IPS-15b (cell line): ENCODE data around the gene ATAT1.

Experiments used
- H3K27me3 ChIP-seq: one replicate; pipeline ENCODE4 v1.6.1; 2013; ENCODE audit warnings: low read length; ENCODE audit not compliant: control insufficient read depth, insufficient read depth
- H3K36me3 ChIP-seq: one replicate; pipeline ENCODE4 v1.6.1; 2013; ENCODE audit warnings: low read length; ENCODE audit not compliant: control insufficient read depth, insufficient read depth
- H3K4me1 ChIP-seq: one replicate; pipeline ENCODE4 v1.6.1; 2013; ENCODE audit warnings: mild to moderate bottlenecking, low read length; ENCODE audit not compliant: control insufficient read depth, insufficient read depth
- H3K4me3 ChIP-seq: one replicate; pipeline ENCODE4 v1.5.1; 2013; ENCODE audit warnings: low read depth, low read length
- H3K9ac ChIP-seq: one replicate; pipeline ENCODE4 v1.6.1; 2013; ENCODE audit warnings: low read depth, mild to moderate bottlenecking, low read length
- H3K9me3 ChIP-seq: one replicate; pipeline ENCODE4 v1.6.1; 2013; ENCODE audit warnings: mild to moderate bottlenecking, low read length; ENCODE audit not compliant: control insufficient read depth, insufficient read depth

ATAT1 gene

GRCh38 chr6:30600451-30600961 is 26.2 kb upstream of the ATAT1 start:
- H3K4me1 ChIP-seq, result no peaks in the 10 kb centered on the region
- peaks cover 49% of the 10 kb centered on the region for H3K36me3 ChIP-seq
- no peak overlapping the region for H3K4me3 ChIP-seq

DNA sequence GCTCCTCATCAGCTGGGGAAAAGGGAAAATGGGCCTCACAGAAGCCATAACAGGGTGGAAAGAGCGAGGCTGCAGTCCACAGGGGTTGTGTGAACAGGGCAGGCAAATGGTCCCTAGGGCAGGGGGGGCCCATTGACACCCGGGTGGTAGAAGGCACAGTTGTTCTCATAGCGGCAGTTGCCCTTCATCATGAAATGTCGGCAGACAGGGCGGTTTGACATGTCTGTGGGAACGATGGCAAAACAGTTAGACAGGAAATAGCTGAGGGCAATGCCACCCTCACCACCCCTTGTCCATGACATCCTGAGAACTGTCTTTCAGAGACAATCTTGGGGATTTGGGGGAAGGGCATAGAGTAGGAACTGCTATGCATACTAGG is 25.2 kb upstream of the ATAT1 start:
- no peak overlapping the region for H3K9ac ChIP-seq
- no peaks in the 10 kb centered on the region for H3K4me1 ChIP-seq
- H3K9me3 ChIP-seq, result no peaks in the 10 kb centered on the region
- H3K4me3 ChIP-seq, result no peak overlapping the region
- H3K36me3 ChIP-seq, result peaks cover 57% of the 10 kb centered on the region
- no peaks in the 10 kb centered on the region for H3K27me3 ChIP-seq

More at GRCh38 chr6:30600451-30600961, 26.2 kb upstream of the ATAT1 start:
- H3K9me3 ChIP-seq, result no peaks in the 10 kb centered on the region
- no peak overlapping the region for H3K9ac ChIP-seq
- no peaks in the 10 kb centered on the region for H3K27me3 ChIP-seq

GRCh38 chr6:30601815-30602641 is 24.6 kb upstream of the ATAT1 start:
- no peaks in the 10 kb centered on the region for H3K4me1 ChIP-seq
- H3K36me3 ChIP-seq, result peaks cover 63% of the 10 kb centered on the region
- no peaks in the 10 kb centered on the region for H3K9me3 ChIP-seq
- H3K4me3 ChIP-seq, result no peak overlapping the region
- H3K27me3 ChIP-seq, result no peaks in the 10 kb centered on the region
- no peak overlapping the region for H3K9ac ChIP-seq

GRCh38 chr6:30603961-30604360 is 22.7 kb upstream of the ATAT1 start:
- no peak overlapping the region for H3K4me3 ChIP-seq
- no peaks in the 10 kb centered on the region for H3K9me3 ChIP-seq
- H3K4me1 ChIP-seq, result no peaks in the 10 kb centered on the region
- no peak overlapping the region for H3K9ac ChIP-seq
- peaks cover 67% of the 10 kb centered on the region for H3K36me3 ChIP-seq
- no peaks in the 10 kb centered on the region for H3K27me3 ChIP-seq

GRCh38 chr6:30610065-30610464 is 16.6 kb upstream of the ATAT1 start:
- Histone ChIP-seq H3K36me3 (peaks cover 29% of the 10 kb centered on the region), H3K9ac (no peak overlapping the region), H3K4me3 (no peak overlapping the region), H3K4me1 (peaks cover 14% of the 10 kb centered on the region), H3K27me3 (no peaks in the 10 kb centered on the region), H3K9me3 (no peaks in the 10 kb centered on the region)

- Histone ChIP-seq H3K9ac (no peak overlapping the region), H3K4me3 (no peak overlapping the region), H3K9me3 (no peaks in the 10 kb centered on the region), H3K36me3 (peaks cover 23% of the 10 kb centered on the region), H3K4me1 (peaks cover 14% of the 10 kb centered on the region), H3K27me3 (no peaks in the 10 kb centered on the region)
Observed at GRCh38 chr6:30611150-30611855, 15.4 kb upstream of the ATAT1 start.

GRCh38 chr6:30611856-30612194 is 14.8 kb upstream of the ATAT1 start:
- H3K4me3 ChIP-seq, result no peak overlapping the region
- peaks cover 14% of the 10 kb centered on the region for H3K4me1 ChIP-seq
- H3K9me3 ChIP-seq, result no peaks in the 10 kb centered on the region
- no peaks in the 10 kb centered on the region for H3K27me3 ChIP-seq
- H3K36me3 ChIP-seq, result peaks cover 23% of the 10 kb centered on the region
- no peak overlapping the region for H3K9ac ChIP-seq

GRCh38 chr6:30612213-30612612 is 14.5 kb upstream of the ATAT1 start:
- Histone ChIP-seq H3K36me3 (peaks cover 23% of the 10 kb centered on the region), H3K9ac (no peak overlapping the region), H3K9me3 (no peaks in the 10 kb centered on the region), H3K27me3 (no peaks in the 10 kb centered on the region), H3K4me3 (no peak overlapping the region), H3K4me1 (peaks cover 14% of the 10 kb centered on the region)

GRCh38 chr6:30612687-30613248 is 13.9 kb upstream of the ATAT1 start:
- H3K36me3 ChIP-seq, result peaks cover 23% of the 10 kb centered on the region
- no peak overlapping the region for H3K9ac ChIP-seq
- peaks cover 14% of the 10 kb centered on the region for H3K4me1 ChIP-seq
- H3K9me3 ChIP-seq, result no peaks in the 10 kb centered on the region
- no peak overlapping the region for H3K4me3 ChIP-seq
- H3K27me3 ChIP-seq, result no peaks in the 10 kb centered on the region

DNA sequence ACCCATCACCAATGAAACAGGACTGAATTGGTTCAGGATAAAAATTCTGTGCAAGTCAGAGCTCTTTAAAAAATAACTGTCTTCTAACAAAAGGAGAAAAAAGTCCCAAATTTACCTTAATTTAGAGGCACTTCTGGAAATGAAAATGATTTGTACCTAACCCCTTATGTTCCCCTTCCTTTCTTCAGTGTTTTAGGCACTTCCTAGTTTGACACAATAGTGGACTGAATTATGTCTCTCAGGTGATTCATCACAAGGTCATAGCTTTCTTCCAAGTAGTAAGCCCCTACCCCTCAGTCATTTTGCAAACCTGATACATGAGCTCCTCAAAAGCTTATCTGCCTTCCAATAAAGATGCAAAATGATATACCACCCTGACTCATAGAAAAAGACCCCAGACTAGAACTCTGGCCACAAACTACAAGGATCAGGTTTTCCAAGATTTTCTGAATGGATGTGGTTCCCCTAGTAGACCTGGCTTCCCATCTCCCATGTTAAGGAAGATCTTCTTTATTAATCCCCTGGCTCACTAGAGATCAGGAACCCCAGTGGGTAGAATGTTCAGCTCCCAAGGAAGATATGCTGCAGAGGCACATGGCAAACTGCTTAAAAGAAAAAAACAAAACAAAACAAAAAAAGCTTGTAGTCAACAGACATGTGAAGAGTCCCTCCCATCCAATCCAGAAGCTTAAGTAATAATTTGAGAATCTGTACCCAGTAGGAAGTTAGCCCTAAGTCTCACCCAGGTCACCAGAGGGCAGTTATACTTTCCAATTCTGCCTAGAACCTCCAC is 13.2 kb upstream of the ATAT1 start:
- peaks cover 23% of the 10 kb centered on the region for H3K36me3 ChIP-seq
- peaks cover 14% of the 10 kb centered on the region for H3K4me1 ChIP-seq
- no peak overlapping the region for H3K4me3 ChIP-seq
- no peak overlapping the region for H3K9ac ChIP-seq
- H3K9me3 ChIP-seq, result no peaks in the 10 kb centered on the region
- no peaks in the 10 kb centered on the region for H3K27me3 ChIP-seq

GRCh38 chr6:30614044-30614842 is 12.4 kb upstream of the ATAT1 start:
- H3K9ac ChIP-seq, result peak overlapping the region; percentile 100
- no peaks in the 10 kb centered on the region for H3K27me3 ChIP-seq
- peaks cover 14% of the 10 kb centered on the region for H3K4me1 ChIP-seq
- H3K36me3 ChIP-seq, result peaks cover 16% of the 10 kb centered on the region
- H3K4me3 ChIP-seq, result peak overlapping the region; percentile 100
- H3K9me3 ChIP-seq, result no peaks in the 10 kb centered on the region
